ENCODE measurements around the gene KMT2A. TPM values are rescaled to one million over a fixed set of nuclear protein-coding genes. Genes with fewer than 3 reads are reported as not detected.
A peak's percentile ranks its signal among the peaks of the same experiment; 100 is the strongest.

KMT2A gene
- total and polyA plus RNA-seq, 10 of the 15 experiments (the other 5 are each of a cell fraction or from before 2014, with no cell fraction given): 6.1 to 56.9 (median 25.4) TPM

- no TSS peak for BruUV-seq (replicated peaks)
- ChIA-PET RAD21 (ENCODE audit: unreplicated experiment) (interaction anchor here (0.6 to 1.7 kb wide), 3 partner anchors 11 to 19 kb away, joined by 3 read pairs; no protein-coding TSS in a partner anchor), POLR2A (interaction anchor here (0.9 to 1.1 kb wide), 2 partner anchors 11 to 47 kb away, joined by 4 to 5 read pairs; partner anchors contain the start of gene ATP5MG), CTCF (interaction anchor here (0.7 to 1.1 kb wide), 2 partner anchors 11 to 21 kb away, joined by 3 to 5 read pairs; no protein-coding TSS in a partner anchor), SMC1A (ENCODE audit: uncharacterized antibody, unreplicated experiment) (interaction anchor here (0.6 to 2.5 kb wide), 5 partner anchors 11 to 851 kb away, joined by 3 to 11 read pairs (median 3); no protein-coding TSS in a partner anchor)
- Histone ChIP-seq H3K4me2 (ENCODE audit: control insufficient read depth, insufficient read depth) (0 out of 2 replicates have a peak overlapping the region, but pooled peaks have one; percentile 22), H3K27me3 (replicated peaks in 1 of 2; ENCODE audit: control insufficient read depth in 2 of 2, insufficient read depth in 2 of 2, low read length in 1 of 2) (no peaks in the 10 kb centered on the region), H4K20me1 (ENCODE audit: control insufficient read depth, insufficient read depth) (no peaks in the 10 kb centered on the region), H3K27ac (ENCODE audit: control insufficient read depth, insufficient read depth) (no peak overlapping the region), H3K9ac (ENCODE audit: control insufficient read depth, insufficient read depth, low read length) (no peak overlapping the region), H3K9me3 (replicated peaks; ENCODE audit: control insufficient read depth, insufficient read depth, low read length) (no peaks in the 10 kb centered on the region), H2AFZ (ENCODE audit: control insufficient read depth, low read depth, low read length) (no peak overlapping the region), H3K36me3 (ENCODE audit: control insufficient read depth in 2 of 2, insufficient read depth in 2 of 2, low read length in 1 of 2) (peaks cover 0 to 9% of the 10 kb centered on the region in 2 experiments; a peak in 1 of 4 replicates), H3K4me1 (ENCODE audit: control insufficient read depth, insufficient read depth, low read length) (peaks cover 24% of the 10 kb centered on the region), H3K4me3 (no peak overlapping the region), H3K79me2 (ENCODE audit: control insufficient read depth, insufficient read depth, low read length) (peaks cover 73% of the 10 kb centered on the region)
- 63% methylated on average over 4 of the region's 4 CpGs for WGBS (ENCODE audit: insufficient coverage, insufficient replicate concordance, low lambda C conversion rate, missing lambda C conversion rate)
- no peak for DNase-seq (ENCODE audit: low read depth, low spot score)
- no peak for ATAC-seq
- in situ Hi-C loops (cut with MboI) (no loop called here), intact Hi-C loops (cut with micrococcal nuclease; ENCODE audit: unreplicated experiment) (no loop called here)
- no peak for FAIRE-seq
- TF ChIP-seq TCF12 (IDR thresholded peaks at IDR 0.05; ENCODE audit: low read depth, low read length) (no peak), ZZZ3 (IDR thresholded peaks at IDR 0.05; ENCODE audit: control insufficient read depth, insufficient read length, low read depth) (no peak), CHD2 (IDR thresholded peaks at IDR 0.05; ENCODE audit: borderline replicate concordance, low read depth, low read length) (no peak), KDM1A (IDR thresholded peaks at IDR 0.05; ENCODE audit: borderline replicate concordance) (no peak), CUX1 (IDR thresholded peaks at IDR 0.05; ENCODE audit: insufficient replicate concordance, low read depth, low read length) (no peak), JUNB (IDR thresholded peaks at IDR 0.05) (no peak), YY1 (IDR thresholded peaks at IDR 0.05; ENCODE audit: low read depth, low read length) (no peak), MEF2B (IDR thresholded peaks at IDR 0.05; ENCODE audit: partially characterized antibody, poor library complexity, severe bottlenecking) (no peak), POLR2AphosphoS2 (IDR thresholded peaks at IDR 0.05; ENCODE audit: low read depth, low read length) (no peak), E4F1 (IDR thresholded peaks at IDR 0.05; ENCODE audit: borderline replicate concordance, partially characterized antibody) (no peak), ZBTB33 (IDR thresholded peaks at IDR 0.05) (no peak), SRF (IDR thresholded peaks at IDR 0.05; ENCODE audit: low read depth in 2 of 2, low read length in 2 of 2) (no peak)
Measured at GRCh38 chr11:118449316-118449918, 13.1 kb downstream of the KMT2A start.
